ENCODE measurements around the gene RSPRY1.

RSPRY1 gene

DNA sequence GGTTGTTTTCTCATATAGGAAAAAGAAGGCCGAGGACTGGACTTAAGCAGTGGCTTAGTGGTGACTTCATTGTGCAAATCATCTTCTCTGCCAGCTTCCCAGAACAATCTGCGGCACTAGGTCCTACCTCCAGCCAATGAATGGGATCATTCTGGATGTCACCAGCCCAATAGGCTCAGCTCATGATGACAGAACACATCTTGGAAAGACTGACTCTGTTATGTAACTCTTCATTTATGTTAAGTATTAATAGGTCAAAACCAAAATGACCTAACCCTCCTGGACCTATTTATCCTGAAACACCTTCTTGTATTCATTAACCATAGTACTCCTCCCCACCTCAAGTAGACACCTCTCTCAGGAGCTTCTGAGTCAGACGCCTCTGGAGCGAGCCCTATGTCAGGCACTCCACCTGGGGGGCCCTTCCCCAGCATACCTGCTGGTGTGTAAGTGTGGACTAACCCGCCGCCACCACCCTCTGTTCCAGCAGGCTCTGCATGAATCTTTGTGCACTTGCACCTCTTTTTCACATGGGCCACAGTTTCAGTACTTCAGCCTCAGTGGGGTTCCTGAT lies 66.1 kb downstream of the RSPRY1 start:
- Histone ChIP-seq H3K79me2 (ENCODE audit: low read length) (no peaks in the 10 kb centered on the region), H3K4me2 (ENCODE audit: low read depth, low read length) (no peak overlapping the region), H3K9ac (ENCODE audit: low read length) (no peak overlapping the region), H3K4me3 (ENCODE audit: low read length) (no peak overlapping the region), H2AFZ (ENCODE audit: low read length) (no peak overlapping the region), H3K4me1 (ENCODE audit: low read length) (no peaks in the 10 kb centered on the region), H4K20me1 (ENCODE audit: insufficient read depth, low read length) (no peaks in the 10 kb centered on the region), H3K9me3 (replicated peaks; ENCODE audit: insufficient read depth, low read length) (no peaks in the 10 kb centered on the region), H3F3A (ENCODE audit: insufficient read depth, low read length) (no peaks in the 10 kb centered on the region), H3K27ac (ENCODE audit: low read length) (no peak overlapping the region), H3K9me2 (replicated peaks; ENCODE audit: insufficient read depth, low read length) (no peaks in the 10 kb centered on the region), H3K27me3 (replicated peaks; ENCODE audit: insufficient read depth, low read length) (no peaks in the 10 kb centered on the region), H3K36me3 (replicated peaks; ENCODE audit: insufficient read depth, low read length) (0 out of 2 replicates have a peak, but pooled peaks cover 3% of the 10 kb centered on the region)
- TF ChIP-seq EZH2phosphoT487 (IDR thresholded peaks at IDR 0.05; ENCODE audit: low read length) (no peak), EZH2 (optimal IDR thresholded peaks at IDR 0.05; ENCODE audit: low read depth, low read length) (no peak)
- TF ChIP-seq, protein P1, sequence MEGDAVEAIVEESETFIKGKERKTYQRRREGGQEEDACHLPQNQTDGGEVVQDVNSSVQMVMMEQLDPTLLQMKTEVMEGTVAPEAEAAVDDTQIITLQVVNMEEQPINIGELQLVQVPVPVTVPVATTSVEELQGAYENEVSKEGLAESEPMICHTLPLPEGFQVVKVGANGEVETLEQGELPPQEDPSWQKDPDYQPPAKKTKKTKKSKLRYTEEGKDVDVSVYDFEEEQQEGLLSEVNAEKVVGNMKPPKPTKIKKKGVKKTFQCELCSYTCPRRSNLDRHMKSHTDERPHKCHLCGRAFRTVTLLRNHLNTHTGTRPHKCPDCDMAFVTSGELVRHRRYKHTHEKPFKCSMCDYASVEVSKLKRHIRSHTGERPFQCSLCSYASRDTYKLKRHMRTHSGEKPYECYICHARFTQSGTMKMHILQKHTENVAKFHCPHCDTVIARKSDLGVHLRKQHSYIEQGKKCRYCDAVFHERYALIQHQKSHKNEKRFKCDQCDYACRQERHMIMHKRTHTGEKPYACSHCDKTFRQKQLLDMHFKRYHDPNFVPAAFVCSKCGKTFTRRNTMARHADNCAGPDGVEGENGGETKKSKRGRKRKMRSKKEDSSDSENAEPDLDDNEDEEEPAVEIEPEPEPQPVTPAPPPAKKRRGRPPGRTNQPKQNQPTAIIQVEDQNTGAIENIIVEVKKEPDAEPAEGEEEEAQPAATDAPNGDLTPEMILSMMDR (IDR thresholded peaks at IDR 0.05; ENCODE audit: low read length) = no peak
- DNase-seq = no peak

DNA sequence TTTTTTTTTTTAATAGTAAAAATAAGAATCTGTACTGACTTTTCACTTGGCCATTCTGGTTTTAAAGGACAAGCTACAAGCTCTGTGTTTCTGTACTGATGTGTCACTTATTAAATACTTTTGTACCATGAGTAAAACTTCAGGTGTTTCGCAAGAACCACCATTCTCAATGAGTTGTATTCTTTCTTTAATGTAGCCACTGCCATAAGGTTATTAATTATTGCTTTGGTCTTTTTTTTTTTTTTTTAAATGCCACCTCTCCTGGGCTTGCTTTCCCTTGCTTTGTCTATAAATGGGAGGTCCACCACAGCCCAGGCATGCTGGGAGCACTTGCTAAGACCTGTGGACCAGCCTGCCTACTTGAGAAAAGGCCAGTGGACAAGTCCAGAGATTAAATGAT lies 67.3 kb downstream of the RSPRY1 start:
- Histone ChIP-seq H3K27me3 (replicated peaks; ENCODE audit: insufficient read depth, low read length) (no peaks in the 10 kb centered on the region), H3K4me3 (ENCODE audit: low read length) (no peak overlapping the region), H3K79me2 (ENCODE audit: low read length) (no peaks in the 10 kb centered on the region), H3K4me2 (ENCODE audit: low read depth, low read length) (no peak overlapping the region), H3K36me3 (replicated peaks; ENCODE audit: insufficient read depth, low read length) (0 out of 2 replicates have a peak, but pooled peaks cover 3% of the 10 kb centered on the region), H4K20me1 (ENCODE audit: insufficient read depth, low read length) (no peaks in the 10 kb centered on the region), H3K27ac (ENCODE audit: low read length) (no peak overlapping the region), H2AFZ (ENCODE audit: low read length) (no peak overlapping the region), H3F3A (ENCODE audit: insufficient read depth, low read length) (no peaks in the 10 kb centered on the region), H3K9me2 (replicated peaks; ENCODE audit: insufficient read depth, low read length) (no peaks in the 10 kb centered on the region), H3K9me3 (replicated peaks; ENCODE audit: insufficient read depth, low read length) (no peaks in the 10 kb centered on the region), H3K4me1 (ENCODE audit: low read length) (no peaks in the 10 kb centered on the region), H3K9ac (ENCODE audit: low read length) (no peak overlapping the region)
- TF ChIP-seq EZH2phosphoT487 (IDR thresholded peaks at IDR 0.05; ENCODE audit: low read length) = no peak
- TF ChIP-seq, protein P1 (IDR thresholded peaks at IDR 0.05; ENCODE audit: low read length) = no peak
- no peak for DNase-seq

DNA sequence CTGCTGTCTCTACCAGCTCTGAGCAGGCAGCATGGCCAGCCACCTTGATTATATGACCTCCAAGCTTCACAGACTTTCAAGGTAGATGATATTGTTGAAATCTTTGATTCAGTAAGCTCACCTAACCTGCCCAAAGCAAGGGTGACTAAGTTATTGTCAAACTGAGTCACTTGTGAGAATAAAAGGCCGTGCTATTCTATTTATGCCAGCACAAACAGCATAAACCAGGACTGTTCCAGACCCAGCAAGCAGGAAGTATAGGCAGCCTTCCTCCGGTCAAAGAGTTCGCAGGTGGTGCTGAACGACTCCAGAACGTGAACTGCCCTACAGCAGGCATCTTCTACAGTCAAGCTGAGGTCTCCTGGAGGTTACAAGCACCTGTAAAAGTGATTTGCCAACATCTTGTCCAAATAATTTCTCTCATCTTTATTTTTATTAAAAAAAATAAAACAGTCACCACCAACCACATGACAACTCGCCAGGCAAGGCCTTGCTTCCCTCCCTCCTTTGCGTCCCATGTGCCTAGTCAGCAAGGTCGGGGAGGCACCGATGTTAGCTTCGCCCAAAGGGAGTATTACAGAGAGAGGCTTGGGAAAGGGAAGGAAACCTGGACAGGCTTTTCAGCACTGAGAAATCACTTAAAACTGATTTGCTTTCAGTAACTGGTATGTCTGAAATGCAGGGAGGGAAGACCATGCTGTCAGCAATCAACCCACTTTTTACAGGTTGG lies 69.7 kb downstream of the RSPRY1 start:
- no peaks in the 10 kb centered on the region for H3K9me3 ChIP-seq (replicated peaks; ENCODE audit: insufficient read depth, low read length)
- H3F3A ChIP-seq (ENCODE audit: insufficient read depth, low read length) = no peaks in the 10 kb centered on the region
- no peak overlapping the region for H3K27ac ChIP-seq (ENCODE audit: low read length)
- no peak for DNase-seq
- no peak overlapping the region for H3K4me3 ChIP-seq (ENCODE audit: low read length)
- H3K4me1 ChIP-seq (ENCODE audit: low read length) = no peaks in the 10 kb centered on the region
- no peaks in the 10 kb centered on the region for H3K36me3 ChIP-seq (replicated peaks; ENCODE audit: insufficient read depth, low read length)
- H3K79me2 ChIP-seq (ENCODE audit: low read length) = no peaks in the 10 kb centered on the region
- TF ChIP-seq, protein P1 (IDR thresholded peaks at IDR 0.05; ENCODE audit: low read length) = no peak
- TF ChIP-seq EZH2 (optimal IDR thresholded peaks at IDR 0.05; ENCODE audit: low read depth, low read length) (no peak), EZH2phosphoT487 (IDR thresholded peaks at IDR 0.05; ENCODE audit: low read length) (no peak)
- H3K9ac ChIP-seq (ENCODE audit: low read length) = no peak overlapping the region
- no peak overlapping the region for H2AFZ ChIP-seq (ENCODE audit: low read length)
- no peaks in the 10 kb centered on the region for H3K27me3 ChIP-seq (replicated peaks; ENCODE audit: insufficient read depth, low read length)
- no peaks in the 10 kb centered on the region for H3K9me2 ChIP-seq (replicated peaks; ENCODE audit: insufficient read depth, low read length)
- no peaks in the 10 kb centered on the region for H4K20me1 ChIP-seq (ENCODE audit: insufficient read depth, low read length)
- no peak overlapping the region for H3K4me2 ChIP-seq (ENCODE audit: low read depth, low read length)

All from MM.1S (cell line).